K562 (cell line): Measurements from ENCODE around the gene RETREG1. TPM values are rescaled to one million over a fixed set of nuclear protein-coding genes. Genes with fewer than 3 reads are reported as not detected.
A peak's percentile ranks its signal among the peaks of the same experiment; 100 is the strongest.

Source experiments
- ATAC-seq: fragments of 200-7000 bp; cut with Tn5 transposase; 3 replicates; pipeline ENCODE4 v1.9.1; 2020; ENCODE audit warnings: moderate library complexity
- BruUV-seq: library from RNA; stranded (reverse); fragments of 400-500 nt; replicated peaks from 2 replicates; lab custom pipeline; 2021; lab: Mats Ljungman, UMichigan
- CTCF ChIA-PET: fragments of 300-600 bp; formaldehyde crosslinking; extraction: SDS; loops from one replicate; lab custom pipeline; 2021; ENCODE audit warnings: low intra/inter-chr PET ratio; lab: Yijun Ruan, JAX
- POLR2A ChIA-PET: fragments of 300-600, 350-650 bp; sonication (Branson Sonifier 250); formaldehyde crosslinking; extraction: SDS; loops from one replicate; lab custom pipeline; 2021; ENCODE audit warnings: antibody characterized with exemption, inconsistent platforms; lab: Yijun Ruan, JAX
- DNase-seq, 4 experiments: peaks; one replicate each; pipeline versions ENCODE4 v3.0.0 to v3.0.0-alpha.2; 2011 to 2018; ENCODE audit warnings: low spot score in 3 of 4, mixed read lengths in 3 of 4; ENCODE audit errors: extremely low read depth in 1 of 4
- FAIRE-seq: peaks from 2 replicates; lab custom pipeline; 2011; peaks lifted over from hg19 to GRCh38; lab: Jason Lieb, UNC
- H2AFZ ChIP-seq: 2 replicates; pipeline ENCODE4 v1.6.0; 2011; ENCODE audit warnings: low read depth, low read length, control low read depth, inconsistent platforms
- H3K27ac ChIP-seq: fragments of 200-600 bp; 3 replicates; pipeline ENCODE4 v1.8.0; 2011; ENCODE audit warnings: low read depth, mild to moderate bottlenecking, control low read depth, inconsistent platforms, low read length, moderate library complexity, mixed read lengths; ENCODE audit errors: extremely low read depth
- H3K27me3 ChIP-seq, 2 experiments: fragments of 300-600 bp in 1 of 2; 2 replicates in 1 of 2; 3 replicates in 1 of 2; pipeline versions ENCODE4 v1.6.0 to v1.8.0; 2011; ENCODE audit warnings: inconsistent platforms in 2 of 2, low read length in 2 of 2, mild to moderate bottlenecking in 1 of 2, mixed read lengths in 1 of 2, moderate library complexity in 1 of 2; ENCODE audit not compliant: control insufficient read depth in 2 of 2, insufficient read depth in 2 of 2
- H3K36me3 ChIP-seq: fragments of 300-600 bp; 3 replicates; pipeline ENCODE4 v1.8.0; 2011; ENCODE audit warnings: mild to moderate bottlenecking, low read length, inconsistent platforms; ENCODE audit not compliant: control insufficient read depth, insufficient read depth
- H3K4me1 ChIP-seq, 2 experiments: fragments of 200-600 bp in 1 of 2; replicated peaks in 1 of 2; 2 replicates in 1 of 2; 3 replicates in 1 of 2; pipeline versions ENCODE4 v1.5.1 to v1.8.0; 2011; ENCODE audit warnings: inconsistent platforms in 2 of 2, low read length in 2 of 2, mild to moderate bottlenecking in 1 of 2, mixed read lengths in 1 of 2, moderate library complexity in 1 of 2; ENCODE audit not compliant: control insufficient read depth in 2 of 2, insufficient read depth in 2 of 2
- H3K4me2 ChIP-seq: 2 replicates; pipeline ENCODE4 v1.6.1; 2011; ENCODE audit warnings: low read length, control low read depth, inconsistent platforms, mixed read lengths; ENCODE audit not compliant: insufficient read depth
- H3K4me3 ChIP-seq: fragments of 200-600 bp; sonication (generic), shearing (Covaris generic); 2 replicates; pipeline ENCODE4 v1.5.1; 2016; ENCODE audit warnings: control low read depth, inconsistent platforms
- H3K79me2 ChIP-seq: fragments of 200-600 bp; 3 replicates; pipeline ENCODE4 v1.8.0; 2011; ENCODE audit warnings: low read length, inconsistent platforms; ENCODE audit not compliant: control insufficient read depth, insufficient read depth
- H3K9ac ChIP-seq, 2 experiments: 2 replicates each; pipeline versions ENCODE4 v1.6.0 to v1.6.1; 2011; ENCODE audit warnings: low read depth in 2 of 2, low read length in 2 of 2, control low read depth in 1 of 2, inconsistent platforms in 1 of 2, mild to moderate bottlenecking in 1 of 2, mixed read lengths in 1 of 2; ENCODE audit not compliant: insufficient read depth in 1 of 2
- H3K9me1 ChIP-seq: one replicate; pipeline ENCODE4 v1.6.0; 2011; ENCODE audit warnings: inconsistent platforms, mild to moderate bottlenecking, low read length, moderate library complexity; ENCODE audit not compliant: control insufficient read depth, insufficient read depth
- H3K9me3 ChIP-seq: replicated peaks from 2 replicates; pipeline ENCODE4 v1.5.1; 2011; ENCODE audit warnings: low read depth, low read length, inconsistent platforms; ENCODE audit not compliant: control insufficient read depth, insufficient read depth
- H4K20me1 ChIP-seq: replicated peaks from 2 replicates; pipeline ENCODE4 v1.6.1; 2011; ENCODE audit warnings: low read length, inconsistent platforms, mixed read lengths; ENCODE audit not compliant: control insufficient read depth, insufficient read depth
- BRF1 ChIP-seq: IDR thresholded peaks from 3 replicates; pipeline ENCODE4 v1.6.1; 2011; ENCODE audit warnings: borderline replicate concordance, mild to moderate bottlenecking; ENCODE audit not compliant: insufficient read length; ENCODE audit errors: extremely low read depth
- CBFA2T3 ChIP-seq: fragments of 450-650 bp; IDR thresholded peaks from 2 replicates; pipeline ENCODE4 v1.6.1; 2017
- CXXC5 ChIP-seq: fragments of 250-450 bp; sonication (Bioruptor Pico); IDR thresholded peaks from 2 replicates; pipeline ENCODE4 v1.8.0; 2022; ENCODE audit warnings: inconsistent platforms, mild to moderate bottlenecking, moderate library complexity
- MECOM ChIP-seq: fragments of 250-450 bp; sonication (Bioruptor Pico); IDR thresholded peaks from 2 replicates; pipeline ENCODE4 v1.8.0; 2022; ENCODE audit warnings: inconsistent platforms
- MEF2D ChIP-seq: conservative IDR thresholded peaks from 2 replicates; pipeline ENCODE4 v1.6.1; 2016; ENCODE audit warnings: low read depth, missing genetic modification characterization, missing compliant biosample characterization
- MEIS2 ChIP-seq: fragments of 450-650 bp; IDR thresholded peaks from 2 replicates; pipeline ENCODE4 v1.6.1; 2014; ENCODE audit warnings: mild to moderate bottlenecking; ENCODE audit not compliant: partially characterized antibody
- NCOA1 ChIP-seq: fragments of 450-650 bp; IDR thresholded peaks from 2 replicates; pipeline ENCODE4 v1.6.1; 2016; ENCODE audit warnings: low read depth
- RCOR1 ChIP-seq, 2 experiments: IDR thresholded peaks; 2 replicates each; pipeline ENCODE4 v1.6.1; 2012; ENCODE audit warnings: low read depth in 2 of 2, low read length in 2 of 2, borderline replicate concordance in 1 of 2, improper control_type of control experiment in 1 of 2
- SMAD4 ChIP-seq: fragments of 250-450 bp; sonication (Bioruptor Pico); conservative IDR thresholded peaks from 2 replicates; pipeline ENCODE4 v1.8.0; 2021; ENCODE audit warnings: inconsistent platforms, mild to moderate bottlenecking, moderate library complexity
- TEAD1 ChIP-seq, 2 experiments: fragments of 450-650 bp in 1 of 2; sonication (generic) in 1 of 2; formaldehyde crosslinking; IDR thresholded peaks; 2 replicates each; pipeline versions ENCODE4 v1.4.0 to v1.8.0; 2020 to 2022; ENCODE audit warnings: mild to moderate bottlenecking in 2 of 2, missing genetic modification reagents in 1 of 2
- TEAD4 ChIP-seq, 2 experiments: sonication (generic) in 1 of 2; formaldehyde crosslinking in 1 of 2; IDR thresholded peaks; 2 replicates each; pipeline versions ENCODE4 v1.6.1 to v1.8.0; 2012 to 2022; ENCODE audit warnings: borderline replicate concordance in 1 of 2, inconsistent platforms in 1 of 2, low read length in 1 of 2, mild to moderate bottlenecking in 1 of 2, missing genetic modification reagents in 1 of 2
- ZBTB17 ChIP-seq: fragments of 450-650 bp; formaldehyde crosslinking; IDR thresholded peaks from 2 replicates; pipeline ENCODE4 v1.4.0; 2020; ENCODE audit warnings: mild to moderate bottlenecking
- ZNF589 ChIP-seq: fragments of 200-800 bp; sonication (Bioruptor generic); IDR thresholded peaks from 2 replicates; pipeline ENCODE4 v1.6.1; 2016; ENCODE audit warnings: low read depth, missing genetic modification characterization, missing compliant biosample characterization
- ZNF644 ChIP-seq: fragments of 200-800 bp; sonication (Bioruptor generic); IDR thresholded peaks from 2 replicates; pipeline ENCODE4 v1.6.1; 2016; ENCODE audit warnings: low read depth, missing genetic modification characterization, missing compliant biosample characterization
- WGBS: fragments of 100-300 bp; shearing (Covaris generic); methylation state at CpG from one replicate; pipeline ENCODE4 v1.1.6; 2016; ENCODE audit warnings: low coverage, mixed read lengths; ENCODE audit not compliant: insufficient coverage; ENCODE audit errors: missing lambda C conversion rate; 5-methylcytosine and 5-hydroxymethylcytosine counted together
- in situ Hi-C: fragments of 300-500 bp; cut with MboI; formaldehyde crosslinking; loops from 4 replicates; pipeline ENCODE4 v1.15.0; 2018; ENCODE audit warnings: inconsistent platforms, mixed read lengths
- intact Hi-C: fragments of 100-400 bp; cut with micrococcal nuclease; formaldehyde crosslinking; loops from 2 replicates; pipeline ENCODE4 v1.14.2; 2022
- polyA plus RNA-seq, 8 experiments: library from polyadenylated mRNA; depleted of rRNA in 4 of 8; stranded (reverse) in 5 of 8; unstranded in 3 of 8; fragments of >200 nt; fragmentation: Nextera tagmentation in 2 of 8; fragmentation: Illumina TruSeq in 1 of 8; extraction: Ambion mirVana in 2 of 8; extraction: Trizol in 1 of 8; gene quantifications; 2 replicates each; pipeline versions ENCODE4 v1.2.1 to v1.2.3, GENCODE V29; 2011 to 2014; ENCODE audit warnings: inconsistent platforms in 1 of 8, missing spikeins in 1 of 8
- total RNA-seq, 7 experiments: library from RNA; depleted of rRNA in 6 of 7; stranded (reverse); fragments of >200 nt in 6 of 7; fragmentation: Illumina TruSeq in 2 of 7; extraction: Trizol in 2 of 7; gene quantifications; 2 replicates each; pipeline versions ENCODE4 v1.2.1 to v1.2.3, GENCODE V29; 2011 to 2021; ENCODE audit warnings: low replicate concordance in 1 of 7
- TF ChIP-seq, protein P1 (sequence below): fragments of 250-450 bp; sonication (Bioruptor Pico); IDR thresholded peaks from 2 replicates; pipeline ENCODE4 v1.4.0; 2020; ENCODE audit warnings: borderline replicate concordance
- TF ChIP-seq, protein P2 (sequence below): fragments of 250-450 bp; sonication (Bioruptor Pico); IDR thresholded peaks from 2 replicates; pipeline ENCODE4 v1.9.0; 2021; ENCODE audit warnings: mild to moderate bottlenecking
- TF ChIP-seq, protein P3 (sequence below): fragments of 250-450 bp; sonication (Bioruptor Pico); IDR thresholded peaks from 2 replicates; pipeline ENCODE4 v1.4.0; 2020; ENCODE audit warnings: mild to moderate bottlenecking

The RETREG1 gene
- total and polyA plus RNA-seq, 9 of the 15 experiments (the other 6 are each of a cell fraction or from before 2014, with no cell fraction given), result 0.01 to 0.20 (median 0.08) TPM; not detected in 5

DNA sequence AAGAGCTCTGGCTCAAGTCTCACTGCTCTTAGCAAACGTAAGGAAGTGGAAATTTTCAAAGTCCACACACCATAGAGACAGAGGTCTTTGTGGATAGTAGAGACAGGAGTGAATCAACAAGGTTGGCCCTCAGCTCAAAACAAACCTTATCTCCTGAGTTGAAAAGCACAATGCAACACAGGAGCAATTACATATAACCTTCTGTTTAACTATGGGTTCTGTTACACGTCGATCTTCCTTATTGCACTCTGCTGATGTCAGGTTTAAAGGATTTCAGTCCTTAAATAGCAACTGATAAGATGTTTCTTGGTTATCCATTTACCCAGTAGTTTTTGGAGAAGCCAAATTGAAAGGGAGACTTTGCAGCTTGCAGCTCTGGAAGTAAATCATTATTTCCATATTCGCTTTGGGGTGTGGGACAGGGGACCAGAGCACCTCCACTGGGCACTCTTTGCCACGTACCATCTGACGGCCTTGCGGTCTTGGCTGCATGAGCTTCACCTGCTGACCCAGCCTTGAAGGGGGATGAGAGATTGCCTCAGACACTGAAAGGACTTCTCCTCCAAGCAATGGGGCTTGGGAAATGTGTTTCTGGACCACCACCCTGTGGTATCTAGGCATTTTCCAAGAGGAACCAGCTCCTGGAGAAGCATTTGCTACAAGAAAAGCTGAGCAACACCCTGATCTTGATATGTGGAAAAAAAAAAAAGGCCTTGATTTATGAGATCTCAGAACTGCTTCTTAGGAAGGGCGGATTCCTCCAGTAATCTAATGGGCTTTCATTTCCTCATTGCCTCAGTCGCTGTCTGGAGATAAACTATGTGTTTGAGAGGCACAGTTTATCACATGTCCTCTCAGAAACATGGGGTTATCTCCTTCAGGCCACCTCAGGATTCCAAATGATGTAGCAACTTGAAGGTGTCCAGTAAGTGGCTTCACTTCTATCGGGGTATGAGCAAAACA, 95.0 kb downstream of the RETREG1 start:
- in situ Hi-C loops (no loop called here), intact Hi-C loops (no loop called here)
- ATAC-seq, result peak; percentile 33; the same call in 2 of the 3 replicates
- no peak for FAIRE-seq
- Histone ChIP-seq H3K4me2 (no peak overlapping the region), H3K9me3 (no peaks in the 10 kb centered on the region), H3K36me3 (no peaks in the 10 kb centered on the region), H4K20me1 (0 out of 2 replicates have a peak, but pooled peaks cover 6% of the 10 kb centered on the region), H3K9me1 (no peaks in the 10 kb centered on the region), H3K79me2 (no peaks in the 10 kb centered on the region), H3K27me3 (peaks cover 17 to 26% of the 10 kb centered on the region in 2 experiments), H3K27ac (no peak overlapping the region), H3K9ac (no peak overlapping the region), H3K4me3 (no peak overlapping the region), H2AFZ (no peak overlapping the region), H3K4me1 (peaks cover 0 to 3% of the 10 kb centered on the region in 2 experiments; a peak in 1 of 5 replicates)
- WGBS, result under 1% methylated on average over 10 of the region's 10 CpGs
- ChIA-PET CTCF (no interaction called here), POLR2A (interaction anchor here (0.7 to 1.3 kb wide), 2 partner anchors 8 to 9 kb away, joined by 3 read pairs; no protein-coding TSS in a partner anchor)
- peak in 1 of 4 experiments; percentile 34 for DNase-seq
- no TSS peak for BruUV-seq
- TF ChIP-seq NCOA1, result no peak
- TF ChIP-seq, protein P1, sequence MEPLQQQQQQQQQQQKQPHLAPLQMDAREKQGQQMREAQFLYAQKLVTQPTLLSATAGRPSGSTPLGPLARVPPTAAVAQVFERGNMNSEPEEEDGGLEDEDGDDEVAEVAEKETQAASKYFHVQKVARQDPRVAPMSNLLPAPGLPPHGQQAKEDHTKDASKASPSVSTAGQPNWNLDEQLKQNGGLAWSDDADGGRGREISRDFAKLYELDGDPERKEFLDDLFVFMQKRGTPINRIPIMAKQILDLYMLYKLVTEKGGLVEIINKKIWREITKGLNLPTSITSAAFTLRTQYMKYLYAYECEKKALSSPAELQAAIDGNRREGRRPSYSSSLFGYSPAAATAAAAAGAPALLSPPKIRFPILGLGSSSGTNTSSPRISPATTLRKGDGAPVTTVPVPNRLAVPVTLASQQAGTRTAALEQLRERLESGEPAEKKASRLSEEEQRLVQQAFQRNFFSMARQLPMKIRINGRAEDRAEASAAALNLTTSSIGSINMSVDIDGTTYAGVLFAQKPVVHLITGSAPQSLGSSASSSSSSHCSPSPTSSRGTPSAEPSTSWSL (CRISPR knock-in tag), result no peak
- TF ChIP-seq ZNF644 (tag), result peak; percentile 40
- 0 out of 2 replicates have a peak, but pooled peaks have one; percentile 19 for TF ChIP-seq ZBTB17 (CRISPR knock-in tag)
- TF ChIP-seq TEAD1 (CRISPR knock-in tag; IDR thresholded peaks at IDR 0.05), result 0 out of 4 replicates have a peak, but pooled peaks of 1 of the 2 experiments have one; percentile 17
- 0 out of 2 replicates have a peak, but pooled peaks have one; percentile 5 for TF ChIP-seq CXXC5 (CRISPR knock-in tag)
- peak; percentile 60; the same call in 1 of the 2 replicates for TF ChIP-seq TEAD4 (IDR thresholded peaks at IDR 0.05; ENCODE audit: low read length)
- TF ChIP-seq TEAD4 (CRISPR knock-in tag; IDR thresholded peaks at IDR 0.05; ENCODE audit: borderline replicate concordance), result no peak
- peak; percentile 88 for TF ChIP-seq MEIS2
- TF ChIP-seq, protein P2, sequence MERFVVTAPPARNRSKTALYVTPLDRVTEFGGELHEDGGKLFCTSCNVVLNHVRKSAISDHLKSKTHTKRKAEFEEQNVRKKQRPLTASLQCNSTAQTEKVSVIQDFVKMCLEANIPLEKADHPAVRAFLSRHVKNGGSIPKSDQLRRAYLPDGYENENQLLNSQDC (CRISPR knock-in tag), result no peak
- peak; percentile 68; the same call in 1 of the 2 replicates for TF ChIP-seq ZNF589 (CRISPR knock-in tag)
- TF ChIP-seq MECOM, result peak; percentile 66; the same call in 1 of the 2 replicates
- TF ChIP-seq SMAD4, result peak; percentile 72
- peak; percentile 59; the same call in 1 of the 2 replicates for TF ChIP-seq MEF2D (tag)
- peak in 1 of 2 experiments; percentile 78; a peak in 1 of 4 replicates for TF ChIP-seq RCOR1 (IDR thresholded peaks at IDR 0.05; ENCODE audit: borderline replicate concordance in 1 of 2, low read depth in 2 of 2, low read length in 2 of 2)
- TF ChIP-seq, protein P3, sequence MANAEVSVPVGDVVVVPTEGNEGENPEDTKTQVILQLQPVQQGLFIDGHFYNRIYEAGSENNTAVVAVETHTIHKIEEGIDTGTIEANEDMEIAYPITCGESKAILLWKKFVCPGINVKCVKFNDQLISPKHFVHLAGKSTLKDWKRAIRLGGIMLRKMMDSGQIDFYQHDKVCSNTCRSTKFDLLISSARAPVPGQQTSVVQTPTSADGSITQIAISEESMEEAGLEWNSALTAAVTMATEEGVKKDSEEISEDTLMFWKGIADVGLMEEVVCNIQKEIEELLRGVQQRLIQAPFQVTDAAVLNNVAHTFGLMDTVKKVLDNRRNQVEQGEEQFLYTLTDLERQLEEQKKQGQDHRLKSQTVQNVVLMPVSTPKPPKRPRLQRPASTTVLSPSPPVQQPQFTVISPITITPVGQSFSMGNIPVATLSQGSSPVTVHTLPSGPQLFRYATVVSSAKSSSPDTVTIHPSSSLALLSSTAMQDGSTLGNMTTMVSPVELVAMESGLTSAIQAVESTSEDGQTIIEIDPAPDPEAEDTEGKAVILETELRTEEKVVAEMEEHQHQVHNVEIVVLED (CRISPR knock-in tag), result no peak
- peak; percentile 42; the same call in 1 of the 2 replicates for TF ChIP-seq CBFA2T3
- TF ChIP-seq BRF1, result no peak
